NCI-H1092 treated with DMSO at 0.1 percent for 48 hours (cell line): ENCODE data around the gene MVB12B.
"Not testable (repeated sequence)": the region's sequence is repeated elsewhere in the genome, so short reads cannot be mapped to it uniquely, and the experiment has no call there.

Source experiments
- DNase-seq: peaks from one replicate; lab custom pipeline; 2025; lab: John Stamatoyannopoulos, UW

MVB12B gene

DNA sequence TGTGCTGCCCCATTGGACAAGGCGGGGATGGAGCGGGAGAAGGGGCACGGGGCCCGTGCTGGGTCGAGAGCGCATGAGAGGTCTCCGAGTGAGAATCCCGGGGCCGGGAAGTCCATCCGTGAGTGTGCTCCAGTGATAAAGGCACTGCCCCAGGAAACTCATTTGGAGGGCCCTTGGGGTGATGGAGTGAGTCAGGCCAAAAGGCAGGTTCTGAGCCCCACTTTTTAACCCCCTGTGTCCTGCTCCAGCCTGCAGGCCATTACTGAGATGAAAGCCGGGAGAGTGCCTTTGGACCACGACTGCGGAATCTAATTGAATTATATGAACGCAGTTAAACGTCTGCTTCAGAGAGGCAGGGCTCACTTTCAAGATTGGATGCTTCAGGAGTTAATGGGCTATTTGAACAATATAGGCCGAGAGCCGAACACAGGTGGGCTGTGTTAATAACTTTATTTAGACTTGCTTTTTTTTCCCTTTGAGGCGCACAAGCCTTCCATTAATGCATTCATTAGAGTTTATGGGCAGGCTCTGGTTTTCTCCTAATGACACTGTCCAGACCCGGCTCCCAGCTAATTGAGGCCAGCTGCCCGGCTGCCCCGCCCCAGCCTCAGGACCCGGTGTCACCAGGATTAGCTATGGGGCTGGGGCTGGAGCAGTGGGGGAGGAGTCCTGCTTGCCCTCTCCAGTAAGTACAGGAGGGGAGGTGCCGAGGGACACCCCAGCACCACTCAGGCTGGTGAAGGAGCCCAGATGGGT, 208.0 kb downstream of the MVB12B start:
- DNase-seq = no peak

DNA sequence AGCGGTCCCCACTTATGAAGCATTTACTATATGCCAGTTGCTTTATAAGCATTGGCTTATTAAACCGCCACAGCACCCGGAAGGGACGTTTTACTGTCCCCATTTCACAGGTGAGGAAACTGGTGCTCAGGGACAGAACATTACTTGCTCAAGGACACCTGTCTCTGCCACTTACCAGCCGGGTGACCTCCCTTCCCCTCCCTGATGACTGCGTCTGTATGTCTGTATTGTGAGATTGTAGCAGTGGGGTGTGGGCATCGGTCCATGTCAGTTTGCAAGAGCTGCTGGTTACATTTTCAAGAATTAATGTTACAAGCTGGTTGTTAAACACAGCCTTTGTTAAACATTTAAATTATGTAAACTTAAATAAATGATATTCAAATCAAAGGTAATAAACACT, 209.5 kb downstream of the MVB12B start:
- DNase-seq = no peak

DNA sequence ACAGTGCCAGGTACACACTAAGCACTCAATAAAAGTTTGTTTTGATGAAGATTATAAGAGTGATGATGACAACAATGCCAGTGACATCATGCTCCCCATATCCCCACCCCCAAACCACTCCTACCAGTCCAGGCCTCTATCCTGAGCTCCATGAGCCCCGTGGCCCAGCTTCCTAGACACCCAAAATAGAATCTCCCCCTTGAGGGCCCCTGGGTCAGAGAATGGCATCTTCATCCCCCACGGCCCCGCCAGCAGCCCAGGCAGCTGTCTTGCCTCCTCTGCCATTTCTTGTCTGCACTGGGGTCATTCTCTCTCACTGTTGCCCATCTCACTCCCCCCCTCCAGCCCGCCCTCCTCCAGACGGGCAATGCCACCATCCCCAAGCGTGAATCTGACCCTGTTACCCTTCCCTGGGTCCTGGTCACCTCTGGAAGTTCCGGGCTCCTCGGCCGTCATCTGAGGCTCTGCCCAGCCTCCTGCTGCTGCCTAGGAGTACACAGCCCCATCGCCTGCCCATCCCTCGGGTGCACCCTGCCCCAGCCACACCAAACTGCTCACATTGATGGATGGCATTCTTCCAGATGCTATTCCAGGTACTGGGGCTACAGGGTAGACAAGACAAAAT, 210.3 kb downstream of the MVB12B start:
- DNase-seq = no peak

DNA sequence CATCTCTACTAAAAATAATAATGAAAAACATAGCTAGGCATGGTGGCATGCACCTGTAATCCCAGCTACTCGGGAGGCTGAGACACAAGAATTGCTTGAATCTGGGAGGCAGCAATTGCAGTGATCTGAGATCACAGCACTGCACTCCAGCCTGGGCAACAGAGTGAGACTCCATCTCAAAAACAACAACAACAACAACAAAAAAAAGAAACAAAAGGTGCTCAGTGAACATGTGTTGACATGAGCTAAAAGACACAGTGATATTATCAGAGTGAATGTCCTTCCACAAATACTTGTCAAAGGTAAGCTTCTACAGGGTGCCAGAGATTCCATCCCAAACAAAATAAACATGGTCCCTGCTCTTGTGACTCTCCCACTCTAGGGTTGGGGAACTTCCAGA, 211.9 kb downstream of the MVB12B start:
- DNase-seq = no peak

DNA sequence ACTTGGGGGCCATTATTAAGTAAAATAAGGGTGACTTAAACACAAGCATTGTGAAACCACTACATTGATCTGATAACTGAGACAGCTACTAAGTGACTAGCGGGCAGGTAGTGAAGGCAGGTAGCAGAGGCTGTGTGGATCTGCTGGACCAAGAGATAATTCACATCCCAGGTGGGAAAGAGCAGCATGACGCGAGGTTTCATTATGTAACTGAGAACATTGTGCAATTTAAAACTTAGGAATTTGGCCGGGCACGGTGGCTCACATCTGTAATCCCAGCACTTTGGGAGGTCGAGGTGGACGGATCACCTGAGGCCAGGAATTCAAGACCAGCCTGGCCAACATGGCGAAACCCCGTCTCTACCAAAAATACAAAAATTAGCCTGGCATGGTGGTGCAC, 213.8 kb downstream of the MVB12B start:
- DNase-seq = not testable (repeated sequence)

DNA sequence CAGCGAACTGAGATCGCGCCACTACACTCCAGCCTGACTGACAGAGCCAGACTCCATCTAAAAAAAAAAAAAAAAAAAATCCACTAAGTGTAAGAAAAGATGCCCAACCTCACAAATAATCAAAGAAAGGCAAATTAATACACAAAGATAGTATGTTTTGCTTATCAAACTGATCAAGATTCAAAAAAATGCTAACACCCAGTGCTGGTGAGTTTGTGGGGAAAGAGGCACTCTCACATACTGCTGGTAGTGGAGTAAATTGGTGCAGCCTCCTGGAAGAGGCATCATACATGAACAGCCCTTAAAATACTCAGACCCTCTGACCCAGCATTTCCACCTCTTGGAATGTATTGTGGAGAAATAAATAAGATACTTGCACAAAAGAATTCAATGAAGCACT, 216.9 kb downstream of the MVB12B start:
- DNase-seq = no peak

DNA sequence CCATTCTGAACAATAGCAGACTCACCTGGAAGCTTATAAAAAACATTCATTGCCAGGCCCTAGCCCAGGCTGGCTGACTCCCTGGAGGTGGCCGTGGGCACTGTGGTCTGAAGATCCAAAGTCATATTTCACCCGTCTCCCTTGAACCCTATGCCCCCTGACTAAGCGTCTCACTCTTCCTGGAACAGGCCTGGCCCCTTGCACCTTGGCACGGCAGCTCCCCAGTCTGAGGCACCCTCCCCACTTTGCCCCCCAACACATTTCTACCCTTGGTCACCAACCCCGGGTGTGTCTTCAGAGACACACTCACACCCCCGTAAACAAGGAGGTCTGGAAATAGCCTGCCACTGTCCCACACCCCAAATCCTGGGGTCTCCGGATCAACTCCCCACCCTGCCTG, 218.5 kb downstream of the MVB12B start:
- no peak for DNase-seq

DNA sequence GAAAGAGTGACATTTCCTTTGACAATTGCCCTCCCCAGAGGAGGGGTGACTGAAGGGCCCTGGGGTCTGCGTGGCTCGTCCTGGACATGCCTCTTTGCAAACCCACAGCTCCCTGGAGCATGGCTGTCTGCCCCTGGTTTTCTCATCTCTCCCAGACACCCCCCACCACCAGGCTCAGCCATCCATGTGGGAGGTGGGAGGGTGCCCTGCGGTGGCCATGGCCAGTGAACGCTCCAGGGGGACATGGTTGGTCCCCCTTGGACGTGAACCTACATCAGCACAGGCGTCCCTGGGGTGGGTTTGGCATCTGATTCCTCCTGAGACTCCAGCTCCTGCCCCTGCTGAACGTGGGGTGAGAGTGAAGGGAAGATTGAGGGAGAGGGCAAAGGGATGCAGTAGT, 219.4 kb downstream of the MVB12B start:
- no peak for DNase-seq

DNA sequence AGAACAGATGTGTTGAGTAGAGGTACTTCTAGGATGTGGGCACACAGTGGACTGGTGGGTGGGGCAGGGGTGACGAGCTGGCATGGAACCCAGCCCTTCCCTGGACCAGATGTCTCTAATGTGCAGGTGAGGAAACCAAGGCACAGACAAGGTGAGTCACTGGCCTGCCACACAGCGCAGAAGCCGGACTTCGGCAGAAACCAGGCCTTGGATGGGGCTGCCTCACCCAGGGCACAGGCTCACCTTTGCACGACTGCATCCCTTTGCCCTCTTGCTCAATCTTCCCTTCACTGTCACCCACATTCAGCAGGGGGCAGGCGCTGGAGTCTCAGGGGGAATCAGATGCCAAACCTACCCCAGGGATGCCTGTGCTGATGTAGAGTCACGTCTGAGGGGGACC, 221.7 kb downstream of the MVB12B start:
- DNase-seq = no peak

DNA sequence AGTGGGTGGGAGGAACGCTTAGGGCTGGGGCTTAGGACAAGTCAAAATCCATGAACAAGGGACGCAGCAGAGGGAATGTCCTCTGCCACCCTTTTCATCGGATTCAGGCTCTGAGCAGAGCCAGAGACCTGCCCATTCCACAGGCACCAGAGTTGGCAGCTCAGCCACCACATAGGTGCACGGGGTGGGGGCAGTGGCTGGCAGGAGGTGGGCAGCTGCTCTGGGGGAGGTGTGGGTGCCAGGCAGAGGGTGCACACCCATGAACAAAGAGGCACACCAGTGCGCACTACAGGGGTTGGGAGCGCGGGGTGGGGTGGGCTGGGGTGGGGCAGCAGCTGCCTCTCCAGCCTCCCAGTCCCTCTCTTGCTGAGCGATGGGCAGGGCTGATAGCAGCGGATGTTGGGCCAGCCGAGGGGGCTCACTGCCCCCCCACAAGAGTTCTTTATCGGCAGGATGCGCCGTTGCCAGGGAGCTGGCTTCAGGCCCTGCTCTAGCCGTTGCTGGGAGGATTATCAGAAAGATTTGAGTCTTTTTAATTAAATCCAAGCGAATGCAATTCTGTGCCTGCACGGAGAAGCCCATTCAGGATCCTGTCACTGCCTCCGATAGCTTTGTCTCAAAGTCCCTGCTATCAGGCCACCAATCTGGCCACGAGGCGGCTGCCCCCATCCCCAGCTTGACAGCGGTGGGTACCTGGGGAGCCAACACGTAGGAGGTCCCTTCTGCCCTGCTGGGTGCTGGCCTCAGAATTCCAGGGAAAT, 222.8 kb downstream of the MVB12B start:
- no peak for DNase-seq

DNA sequence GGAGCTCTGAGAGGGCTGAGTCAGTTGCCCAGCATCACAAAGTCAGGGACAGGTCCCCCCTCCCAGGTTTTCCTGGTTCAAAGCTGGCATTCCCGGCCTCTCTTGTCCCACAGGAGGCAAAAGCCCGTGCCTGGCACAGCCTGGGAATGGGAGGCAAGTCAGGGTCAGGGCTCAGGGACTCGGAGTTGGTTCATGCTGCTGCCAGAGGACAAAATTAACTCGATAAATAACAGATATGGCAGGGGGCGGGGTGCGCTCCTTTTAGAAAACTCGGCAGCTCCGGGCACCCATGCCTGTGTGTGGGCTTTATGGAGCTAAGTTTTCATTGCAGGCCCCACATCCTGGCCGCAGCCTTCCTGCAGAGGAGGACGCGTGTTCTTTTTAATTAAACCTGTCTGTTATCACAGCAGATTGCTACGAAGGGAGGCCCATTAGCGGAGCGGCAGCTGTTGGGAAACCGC, 224.3 kb downstream of the MVB12B start:
- no peak for DNase-seq

DNA sequence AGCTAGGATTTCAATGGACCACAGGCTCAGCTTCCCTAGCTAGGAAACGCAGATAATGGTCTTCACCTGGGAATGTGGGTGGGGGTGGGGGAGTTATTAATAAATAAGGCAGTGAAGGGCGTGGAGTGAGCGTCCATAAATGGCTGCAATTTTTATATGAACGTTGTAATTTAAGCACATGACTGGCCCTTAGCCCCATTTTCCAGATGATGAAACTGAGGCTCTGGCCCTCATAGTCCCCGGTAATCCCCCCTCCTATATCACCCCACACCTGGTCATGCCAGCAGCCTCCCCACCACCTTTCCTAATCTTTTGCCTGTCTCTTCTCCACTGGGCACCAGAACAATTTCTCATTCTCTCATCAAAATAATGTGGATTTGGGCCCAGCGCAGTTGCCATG, 225.2 kb downstream of the MVB12B start:
- DNase-seq = no peak

DNA sequence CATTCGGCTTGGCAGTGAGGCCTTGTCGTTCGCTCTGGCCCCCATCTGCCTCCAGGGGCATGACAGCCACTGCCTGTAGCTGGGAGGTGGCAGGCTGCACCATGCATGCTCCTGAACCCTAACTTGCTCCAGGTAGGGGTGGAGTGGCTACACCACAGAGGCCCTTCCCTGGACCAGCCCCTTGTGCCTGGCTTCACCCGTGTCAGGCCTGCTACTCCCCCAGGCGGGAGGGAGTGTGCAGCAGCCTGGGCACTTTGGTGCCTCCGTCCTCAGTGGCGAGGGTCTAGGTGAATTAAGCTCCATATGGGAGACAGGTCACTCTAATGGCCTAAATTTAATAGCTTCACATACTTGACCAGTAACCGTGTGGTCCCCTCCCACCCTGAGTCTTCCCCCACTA, 227.7 kb downstream of the MVB12B start:
- DNase-seq = no peak

DNA sequence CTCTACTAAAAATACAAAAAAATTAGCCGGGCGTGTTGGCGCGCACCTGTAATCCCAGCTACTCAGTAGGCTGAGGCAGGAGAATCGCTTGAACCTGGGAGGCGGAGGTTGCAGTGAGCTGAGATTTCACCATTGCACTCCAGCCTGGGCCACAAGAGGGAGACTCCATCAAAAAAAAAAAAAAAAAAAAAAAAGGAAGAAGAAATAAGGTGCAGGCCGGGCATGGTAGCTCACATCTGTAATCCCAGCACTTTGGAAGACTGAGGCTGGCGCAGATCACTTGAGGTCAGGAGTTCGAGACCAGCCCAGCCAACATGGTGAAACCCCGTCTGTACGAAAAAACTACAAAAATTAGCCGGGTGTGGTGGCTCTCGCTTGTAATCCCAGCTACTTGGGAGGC, 228.8 kb downstream of the MVB12B start:
- DNase-seq = not testable (repeated sequence)
